ENCODE measurements around the gene SLC1A2.

Gene SLC1A2

GRCh38 chr11:35363246-35363801 lies 56.0 kb downstream of the SLC1A2 start:
- Histone ChIP-seq H3F3A (ENCODE audit: insufficient read depth) (no peaks in the 10 kb centered on the region), H3K36me3 (ENCODE audit: low read length) (no peaks in the 10 kb centered on the region), H3K9me3 (ENCODE audit: insufficient read depth, low read length) (no peaks in the 10 kb centered on the region), H3K27ac (ENCODE audit: low read depth, low read length) (no peak overlapping the region), H3K79me2 (ENCODE audit: insufficient read depth, low read length) (no peaks in the 10 kb centered on the region), H3K27me3 (ENCODE audit: low read length) (no peaks in the 10 kb centered on the region), H3K9me2 (replicated peaks; ENCODE audit: insufficient read depth, low read length) (no peaks in the 10 kb centered on the region), H3K4me2 (ENCODE audit: low read depth, low read length, poor library complexity, severe bottlenecking) (no peak overlapping the region), H4K20me1 (ENCODE audit: low read depth, low read length) (no peaks in the 10 kb centered on the region), H3K9ac (ENCODE audit: low read length) (no peak overlapping the region), H3K4me3 (ENCODE audit: insufficient read depth, low read length, poor library complexity, severe bottlenecking) (no peak overlapping the region), H2AFZ (ENCODE audit: low read depth, low read length, severe bottlenecking) (no peak overlapping the region)
- TF ChIP-seq EZH2phosphoT487 (conservative IDR thresholded peaks at IDR 0.05; ENCODE audit: low read length) (no peak), CTCF (IDR thresholded peaks at IDR 0.05; ENCODE audit: insufficient read depth, low read length, poor library complexity, severe bottlenecking) (no peak)

DNA sequence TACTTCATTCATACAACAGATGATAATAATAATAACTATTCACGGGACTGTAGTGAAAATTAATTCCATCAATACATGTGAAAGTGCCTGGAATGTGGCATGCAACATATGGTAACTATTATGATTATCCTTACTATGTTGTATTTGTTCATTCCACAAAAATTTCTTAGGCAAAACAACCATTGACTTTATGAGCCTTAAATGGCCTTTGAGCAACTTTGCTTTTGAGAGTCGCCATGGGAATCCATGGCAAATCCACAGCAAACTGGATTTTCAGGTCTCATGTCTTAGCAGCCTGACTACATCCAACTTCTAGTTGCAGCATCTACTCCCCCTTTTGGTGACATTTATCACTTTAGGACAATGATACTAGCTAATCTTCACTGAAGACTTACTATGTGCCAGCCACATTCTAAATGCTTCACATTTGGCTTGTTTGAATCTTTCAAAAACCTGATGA lies 56.8 kb downstream of the SLC1A2 start:
- no peak for TF ChIP-seq EZH2phosphoT487 (conservative IDR thresholded peaks at IDR 0.05; ENCODE audit: low read length)
- no peak for TF ChIP-seq CTCF (IDR thresholded peaks at IDR 0.05; ENCODE audit: insufficient read depth, low read length, poor library complexity, severe bottlenecking)
- Histone ChIP-seq H3K27ac (ENCODE audit: low read depth, low read length) (no peak overlapping the region), H4K20me1 (ENCODE audit: low read depth, low read length) (no peaks in the 10 kb centered on the region), H3K36me3 (ENCODE audit: low read length) (no peaks in the 10 kb centered on the region), H3K79me2 (ENCODE audit: insufficient read depth, low read length) (no peaks in the 10 kb centered on the region), H3K4me2 (ENCODE audit: low read depth, low read length, poor library complexity, severe bottlenecking) (no peak overlapping the region), H3K9me3 (ENCODE audit: insufficient read depth, low read length) (no peaks in the 10 kb centered on the region), H3F3A (ENCODE audit: insufficient read depth) (no peaks in the 10 kb centered on the region), H2AFZ (ENCODE audit: low read depth, low read length, severe bottlenecking) (no peak overlapping the region), H3K27me3 (ENCODE audit: low read length) (no peaks in the 10 kb centered on the region), H3K4me3 (ENCODE audit: insufficient read depth, low read length, poor library complexity, severe bottlenecking) (no peak overlapping the region), H3K9me2 (replicated peaks; ENCODE audit: insufficient read depth, low read length) (no peaks in the 10 kb centered on the region), H3K9ac (ENCODE audit: low read length) (no peak overlapping the region)

GRCh38 chr11:35360055-35360530 lies 59.3 kb downstream of the SLC1A2 start:
- Histone ChIP-seq H3K79me2 (ENCODE audit: insufficient read depth, low read length) (no peaks in the 10 kb centered on the region), H3K4me3 (ENCODE audit: insufficient read depth, low read length, poor library complexity, severe bottlenecking) (no peak overlapping the region), H3F3A (ENCODE audit: insufficient read depth) (no peaks in the 10 kb centered on the region), H3K27ac (ENCODE audit: low read depth, low read length) (no peak overlapping the region), H3K36me3 (ENCODE audit: low read length) (no peaks in the 10 kb centered on the region), H2AFZ (ENCODE audit: low read depth, low read length, severe bottlenecking) (no peak overlapping the region), H3K9me3 (ENCODE audit: insufficient read depth, low read length) (no peaks in the 10 kb centered on the region), H3K9me2 (replicated peaks; ENCODE audit: insufficient read depth, low read length) (no peaks in the 10 kb centered on the region), H3K27me3 (ENCODE audit: low read length) (no peaks in the 10 kb centered on the region), H3K9ac (ENCODE audit: low read length) (no peak overlapping the region), H3K4me2 (ENCODE audit: low read depth, low read length, poor library complexity, severe bottlenecking) (no peak overlapping the region), H4K20me1 (ENCODE audit: low read depth, low read length) (no peaks in the 10 kb centered on the region)
- TF ChIP-seq CTCF (IDR thresholded peaks at IDR 0.05; ENCODE audit: insufficient read depth, low read length, poor library complexity, severe bottlenecking) = no peak
